ENCODE data around the gene HERC2. TPM values are rescaled to one million over a fixed set of nuclear protein-coding genes. Genes with fewer than 3 reads are reported as not detected.
"Not testable (repeated sequence)": the region's sequence is repeated elsewhere in the genome, so short reads cannot be mapped to it uniquely, and the experiment has no call there.

HERC2 gene
- total and polyA plus RNA-seq, 5 donors from 2014 or later: 8.2 to 69.0 (median 10.4) TPM

- Histone ChIP-seq H3K4me1 (ENCODE audit: control insufficient read depth, insufficient read depth, low read length, poor library complexity, severe bottlenecking) (no peaks in the 10 kb centered on the region), H3K4me3 (ENCODE audit: low read depth, low read length) (no peak overlapping the region), H3K27me3 (ENCODE audit: control insufficient read depth, insufficient read depth, low read length) (no peaks in the 10 kb centered on the region), H3K36me3 (ENCODE audit: control insufficient read depth, insufficient read depth, low read length) (peaks cover 54% of the 10 kb centered on the region), H3K9me3 (ENCODE audit: control insufficient read depth in 2 of 2, low read length in 2 of 2) (no peaks in the 10 kb centered on the region), H3K27ac (ENCODE audit: insufficient read depth, low read length, poor library complexity, severe bottlenecking) (no peak overlapping the region)
- peaks cover 16 to 31% (median 23%) of the 10 kb centered on the region in 4 donors for H3K4me1 Mint-ChIP-seq
- ATAC-seq (ENCODE audit: low read depth in 2 of 2) (no peak), DNase-seq (no peak)
- no peaks in the 10 kb centered on the region for H3K9me3 Mint-ChIP-seq
- peaks cover 65% of the 10 kb centered on the region for H3K36me3 Mint-ChIP-seq
- H3K27me3 Mint-ChIP-seq: no peaks in the 10 kb centered on the region
- H3K4me3 Mint-ChIP-seq: no peak overlapping the region
- H3K27ac Mint-ChIP-seq: peak overlapping the region in 1 of 3 donors; percentile 37
These were observed 61.7 kb downstream of the HERC2 start for GRCh38 chr15:28260317-28260716.

GRCh38 chr15:28255965-28256364 lies 66.0 kb downstream of the HERC2 start:
- Mint-ChIP-seq H3K27me3 (no peaks in the 10 kb centered on the region), H3K27ac (no peak overlapping the region), H3K36me3 (peaks cover 64% of the 10 kb centered on the region), H3K9me3 (no peaks in the 10 kb centered on the region), H3K4me3 (no peak overlapping the region), H3K4me1 (peaks cover 3 to 14% (median 8%) of the 10 kb centered on the region in 4 donors)
- Histone ChIP-seq H3K4me3 (ENCODE audit: low read depth, low read length) (no peak overlapping the region), H3K9me3 (ENCODE audit: control insufficient read depth in 2 of 2, low read length in 2 of 2) (no peaks in the 10 kb centered on the region), H3K27ac (ENCODE audit: insufficient read depth, low read length, poor library complexity, severe bottlenecking) (no peak overlapping the region), H3K4me1 (ENCODE audit: control insufficient read depth, insufficient read depth, low read length, poor library complexity, severe bottlenecking) (no peaks in the 10 kb centered on the region), H3K27me3 (ENCODE audit: control insufficient read depth, insufficient read depth, low read length) (no peaks in the 10 kb centered on the region), H3K36me3 (ENCODE audit: control insufficient read depth, insufficient read depth, low read length) (peaks cover 54% of the 10 kb centered on the region)
- ATAC-seq (ENCODE audit: low read depth in 2 of 2): no peak
- DNase-seq: no peak

GRCh38 chr15:28252831-28253230 lies 69.1 kb downstream of the HERC2 start:
- H3K27ac Mint-ChIP-seq: peak overlapping the region in 1 of 3 donors; percentile 46
- no peak for DNase-seq
- peaks cover 0 to 2% of the 10 kb centered on the region in 2 experiments for H3K9me3 ChIP-seq (ENCODE audit: control insufficient read depth in 2 of 2, low read length in 2 of 2)
- peaks cover 62% of the 10 kb centered on the region for H3K36me3 ChIP-seq (ENCODE audit: control insufficient read depth, insufficient read depth, low read length)
- H3K4me1 ChIP-seq (ENCODE audit: control insufficient read depth, insufficient read depth, low read length, poor library complexity, severe bottlenecking): no peaks in the 10 kb centered on the region
- ATAC-seq (ENCODE audit: low read depth in 2 of 2): no peak
- H3K27me3 Mint-ChIP-seq: no peaks in the 10 kb centered on the region
- H3K9me3 Mint-ChIP-seq: peaks cover 0 to 4% (median 0%) of the 10 kb centered on the region in 7 donors
- H3K27me3 ChIP-seq (ENCODE audit: control insufficient read depth, insufficient read depth, low read length): no peaks in the 10 kb centered on the region
- peaks cover 0 to 6% (median 4%) of the 10 kb centered on the region in 4 donors for H3K4me1 Mint-ChIP-seq
- H3K36me3 Mint-ChIP-seq: peaks cover 68% of the 10 kb centered on the region
- H3K27ac ChIP-seq (ENCODE audit: insufficient read depth, low read length, poor library complexity, severe bottlenecking): no peak overlapping the region
- no peak overlapping the region for H3K4me3 ChIP-seq (ENCODE audit: low read depth, low read length)
- peak overlapping the region in 1 of 4 donors; percentile 21 for H3K4me3 Mint-ChIP-seq

GRCh38 chr15:28246605-28247004 lies 75.4 kb downstream of the HERC2 start:
- peaks cover 2 to 4% of the 10 kb centered on the region in 2 experiments for H3K9me3 ChIP-seq (ENCODE audit: control insufficient read depth in 2 of 2, low read length in 2 of 2)
- Mint-ChIP-seq H3K9me3 (peaks cover 0 to 14% (median 0%) of the 10 kb centered on the region in 7 donors), H3K27ac (peak overlapping the region in 2 of 3 donors; percentile 38 to 40), H3K4me1 (peaks cover 0 to 2% (median 0%) of the 10 kb centered on the region in 4 donors), H3K36me3 (peaks cover 61% of the 10 kb centered on the region), H3K27me3 (no peaks in the 10 kb centered on the region), H3K4me3 (no peak overlapping the region)
- H3K27ac ChIP-seq (ENCODE audit: insufficient read depth, low read length, poor library complexity, severe bottlenecking): no peak overlapping the region
- ATAC-seq (ENCODE audit: low read depth in 2 of 2): no peak
- H3K4me1 ChIP-seq (ENCODE audit: control insufficient read depth, insufficient read depth, low read length, poor library complexity, severe bottlenecking): no peaks in the 10 kb centered on the region
- no peak for DNase-seq
- H3K27me3 ChIP-seq (ENCODE audit: control insufficient read depth, insufficient read depth, low read length): no peaks in the 10 kb centered on the region
- no peak overlapping the region for H3K4me3 ChIP-seq (ENCODE audit: low read depth, low read length)
- peaks cover 43% of the 10 kb centered on the region for H3K36me3 ChIP-seq (ENCODE audit: control insufficient read depth, insufficient read depth, low read length)

- Histone ChIP-seq H3K4me3 (ENCODE audit: low read depth, low read length) (no peak overlapping the region), H3K4me1 (ENCODE audit: control insufficient read depth, insufficient read depth, low read length, poor library complexity, severe bottlenecking) (no peaks in the 10 kb centered on the region), H3K36me3 (ENCODE audit: control insufficient read depth, insufficient read depth, low read length) (peaks cover 43% of the 10 kb centered on the region), H3K9me3 (ENCODE audit: control insufficient read depth in 2 of 2, low read length in 2 of 2) (peaks cover 0 to 4% of the 10 kb centered on the region in 2 experiments), H3K27me3 (ENCODE audit: control insufficient read depth, insufficient read depth, low read length) (no peaks in the 10 kb centered on the region), H3K27ac (ENCODE audit: insufficient read depth, low read length, poor library complexity, severe bottlenecking) (no peak overlapping the region)
- Mint-ChIP-seq H3K27ac (no peak overlapping the region), H3K9me3 (peaks cover 0 to 13% (median 0%) of the 10 kb centered on the region in 7 donors), H3K27me3 (no peaks in the 10 kb centered on the region), H3K4me1 (no peaks in the 10 kb centered on the region), H3K4me3 (no peak overlapping the region), H3K36me3 (peaks cover 60% of the 10 kb centered on the region)
- ATAC-seq (ENCODE audit: low read depth in 2 of 2): no peak
- no peak for DNase-seq
These were observed 78.1 kb downstream of the HERC2 start for GRCh38 chr15:28243901-28244300.

GRCh38 chr15:28243399-28243798 lies 78.6 kb downstream of the HERC2 start:
- H3K9me3 ChIP-seq (ENCODE audit: control insufficient read depth in 2 of 2, low read length in 2 of 2): peaks cover 0 to 4% of the 10 kb centered on the region in 2 experiments
- no peak for ATAC-seq (ENCODE audit: low read depth in 2 of 2)
- no peaks in the 10 kb centered on the region for H3K27me3 ChIP-seq (ENCODE audit: control insufficient read depth, insufficient read depth, low read length)
- H3K36me3 ChIP-seq (ENCODE audit: control insufficient read depth, insufficient read depth, low read length): peaks cover 39% of the 10 kb centered on the region
- no peak overlapping the region for H3K4me3 ChIP-seq (ENCODE audit: low read depth, low read length)
- no peak overlapping the region for H3K27ac ChIP-seq (ENCODE audit: insufficient read depth, low read length, poor library complexity, severe bottlenecking)
- Mint-ChIP-seq H3K27me3 (no peaks in the 10 kb centered on the region), H3K36me3 (peaks cover 58% of the 10 kb centered on the region), H3K9me3 (peaks cover 0 to 13% (median 0%) of the 10 kb centered on the region in 7 donors), H3K4me3 (no peak overlapping the region), H3K27ac (no peak overlapping the region), H3K4me1 (peaks cover 2 to 5% (median 4%) of the 10 kb centered on the region in 4 donors)
- no peak for DNase-seq
- H3K4me1 ChIP-seq (ENCODE audit: control insufficient read depth, insufficient read depth, low read length, poor library complexity, severe bottlenecking): no peaks in the 10 kb centered on the region

- peak overlapping the region in 2 of 4 donors; percentile 29 to 70 for H3K4me3 Mint-ChIP-seq
- H3K4me1 ChIP-seq (ENCODE audit: control insufficient read depth, insufficient read depth, low read length, poor library complexity, severe bottlenecking): not testable (repeated sequence)
These were observed 83.7 kb downstream of the HERC2 start for GRCh38 chr15:28238296-28238695.

GRCh38 chr15:28231743-28232142 lies 90.2 kb downstream of the HERC2 start:
- H3K4me3 ChIP-seq (ENCODE audit: low read depth, low read length); H3K27me3 ChIP-seq (ENCODE audit: control insufficient read depth, insufficient read depth, low read length); H3K4me3 Mint-ChIP-seq; H3K4me1 Mint-ChIP-seq; H3K4me1 ChIP-seq (ENCODE audit: control insufficient read depth, insufficient read depth, low read length, poor library complexity, severe bottlenecking); H3K9me3 ChIP-seq (ENCODE audit: control insufficient read depth in 2 of 2, low read length in 2 of 2); DNase-seq; H3K9me3 Mint-ChIP-seq; H3K27ac ChIP-seq (ENCODE audit: insufficient read depth, low read length, poor library complexity, severe bottlenecking); ATAC-seq (ENCODE audit: low read depth in 2 of 2); H3K27me3 Mint-ChIP-seq: not testable (repeated sequence)
- H3K36me3 Mint-ChIP-seq: peaks cover 42% of the 10 kb centered on the region
- H3K27ac Mint-ChIP-seq: peak overlapping the region in 1 of 3 donors; percentile 26
- H3K36me3 ChIP-seq (ENCODE audit: control insufficient read depth, insufficient read depth, low read length): peaks cover 27% of the 10 kb centered on the region

More at GRCh38 chr15:28238296-28238695, 83.7 kb downstream of the HERC2 start:
- H3K27me3 Mint-ChIP-seq; H3K9me3 ChIP-seq (ENCODE audit: control insufficient read depth in 2 of 2, low read length in 2 of 2); H3K27me3 ChIP-seq (ENCODE audit: control insufficient read depth, insufficient read depth, low read length); H3K9me3 Mint-ChIP-seq; ATAC-seq (ENCODE audit: low read depth in 2 of 2): not testable (repeated sequence)
- H3K36me3 Mint-ChIP-seq: peaks cover 39% of the 10 kb centered on the region
- peak overlapping the region; percentile 80 to 88 (median 83) for H3K27ac Mint-ChIP-seq
- DNase-seq: peak in 1 of 3 donors; percentile 63
- peaks cover 11 to 15% (median 13%) of the 10 kb centered on the region in 4 donors for H3K4me1 Mint-ChIP-seq
- Histone ChIP-seq H3K4me3 (ENCODE audit: low read depth, low read length) (peak overlapping the region; percentile 37), H3K36me3 (ENCODE audit: control insufficient read depth, insufficient read depth, low read length) (peaks cover 22% of the 10 kb centered on the region), H3K27ac (ENCODE audit: insufficient read depth, low read length, poor library complexity, severe bottlenecking) (peak overlapping the region; percentile 5)

Measured in CD4-positive, CD25-positive, alpha-beta regulatory T cell (primary cell).